ENCODE results near the gene VDAC2. TPM values are rescaled to one million over a fixed set of nuclear protein-coding genes. Genes with fewer than 3 reads are reported as not detected.

VDAC2 gene
- total and polyA plus RNA-seq, 10 of the 15 experiments (the other 5 are each of a cell fraction or from before 2014, with no cell fraction given): 73.4 to 294 (median 146) TPM

GRCh38 chr10:75280236-75280635 is 69.6 kb downstream of the VDAC2 start (continued):
- TF ChIP-seq NFYA (IDR thresholded peaks at IDR 0.05; ENCODE audit: borderline replicate concordance, low read depth, low read length): no peak

Small RNA genes within 50 kb of the gene (small RNA-seq; reads per million reads assigned to genes)
- gene HMGA1P5 (not detected), gene RPL39P25 (not detected)

Other genes starting within 250 kb of the VDAC2 start
- gene SAMD8, start 99.1 kb upstream of the VDAC2 start, total RNA-seq (2014; rRNA removed): 9.4 and 11.9 TPM in 2 replicates
- 11.4 and 11.7 TPM in 2 replicates for gene SAMD8, start 99.1 kb upstream of the VDAC2 start, total RNA-seq (2014; rRNA removed; fragmentation: Illumina TruSeq; extraction: Trizol)
- 9.8 and 11.9 TPM in 2 replicates for gene SAMD8, start 99.1 kb upstream of the VDAC2 start, total RNA-seq (2021)
- 26.0 and 32.2 TPM in 2 replicates for gene SAMD8, start 99.1 kb upstream of the VDAC2 start, polyA plus RNA-seq (2011; rRNA removed)
- gene SAMD8, start 99.1 kb upstream of the VDAC2 start, polyA plus RNA-seq (2014; fragmentation: Illumina TruSeq; extraction: Trizol): 9.1 and 11.4 TPM in 2 replicates
- gene SAMD8, start 99.1 kb upstream of the VDAC2 start, polyA plus RNA-seq (2014; fragmentation: Nextera tagmentation; extraction: Ambion mirVana): 1 to 10 TPM; 2.8 to 3.5 TPM
- 6.0 and 8.0 TPM in 2 replicates for gene SAMD8, start 99.1 kb upstream of the VDAC2 start, polyA plus RNA-seq (2014; rRNA removed)
- 10 to 100 TPM in 1 of 2 experiments, 1 to 10 TPM in 1; 9.3 to 11.4 TPM for gene SAMD8, start 99.1 kb upstream of the VDAC2 start, polyA plus RNA-seq (2016; fragmentation: Nextera tagmentation; extraction: Ambion mirVana)
- 41.0 and 64.3 TPM in 2 replicates for gene COMTD1, start 25.2 kb downstream of the VDAC2 start, total RNA-seq (2014; rRNA removed)
- 4.4 and 6.4 TPM in 2 replicates for gene COMTD1, start 25.2 kb downstream of the VDAC2 start, total RNA-seq (2014; rRNA removed; fragmentation: Illumina TruSeq; extraction: Trizol)
- gene COMTD1, start 25.2 kb downstream of the VDAC2 start, total RNA-seq (2021): 43.2 and 46.3 TPM in 2 replicates
- 3.4 and 8.5 TPM in 2 replicates for gene COMTD1, start 25.2 kb downstream of the VDAC2 start, polyA plus RNA-seq (2011; rRNA removed)
- gene COMTD1, start 25.2 kb downstream of the VDAC2 start, polyA plus RNA-seq (2014; fragmentation: Illumina TruSeq; extraction: Trizol): 2.5 TPM in 1 of 2 replicates, not detected in the other
- 1 to 10 TPM in 1 of 2 experiments, under 1 TPM in 1; 0.39 to 3.4 TPM for gene COMTD1, start 25.2 kb downstream of the VDAC2 start, polyA plus RNA-seq (2014; fragmentation: Nextera tagmentation; extraction: Ambion mirVana)
- 51.8 and 55.0 TPM in 2 replicates for gene COMTD1, start 25.2 kb downstream of the VDAC2 start, polyA plus RNA-seq (2014; rRNA removed)
- gene COMTD1, start 25.2 kb downstream of the VDAC2 start, polyA plus RNA-seq (2016; fragmentation: Nextera tagmentation; extraction: Ambion mirVana): 10 to 100 TPM; 43.5 to 47.1 TPM
- 0.11 TPM in 1 of 2 replicates, not detected in the other for gene ZNF503, start 191.0 kb downstream of the VDAC2 start, total RNA-seq (2014; rRNA removed)
- gene ZNF503, start 191.0 kb downstream of the VDAC2 start, total RNA-seq (2014; rRNA removed; fragmentation: Illumina TruSeq; extraction: Trizol): 0.09 TPM in 1 of 2 replicates, not detected in the other
- gene ZNF503, start 191.0 kb downstream of the VDAC2 start, total RNA-seq (2021): 0.85 and 1.1 TPM in 2 replicates
- 0.04 and 0.10 TPM in 2 replicates for gene ZNF503, start 191.0 kb downstream of the VDAC2 start, polyA plus RNA-seq (2011; rRNA removed)
- gene ZNF503, start 191.0 kb downstream of the VDAC2 start, polyA plus RNA-seq (2014; fragmentation: Illumina TruSeq; extraction: Trizol): 0.07 TPM in 1 of 2 replicates, not detected in the other
- under 1 TPM; 0.05 to 0.11 TPM for gene ZNF503, start 191.0 kb downstream of the VDAC2 start, polyA plus RNA-seq (2014; fragmentation: Nextera tagmentation; extraction: Ambion mirVana)
- gene ZNF503, start 191.0 kb downstream of the VDAC2 start, polyA plus RNA-seq (2014; rRNA removed): 0.27 and 0.42 TPM in 2 replicates
- under 1 TPM; 0.17 to 0.26 TPM for gene ZNF503, start 191.0 kb downstream of the VDAC2 start, polyA plus RNA-seq (2016; fragmentation: Nextera tagmentation; extraction: Ambion mirVana)
- gene LRMDA, start 220.8 kb downstream of the VDAC2 start, total RNA-seq (2014; rRNA removed): 1.3 TPM in 1 of 2 replicates, not detected in the other
- 0.45 and 0.83 TPM in 2 replicates for gene LRMDA, start 220.8 kb downstream of the VDAC2 start, total RNA-seq (2014; rRNA removed; fragmentation: Illumina TruSeq; extraction: Trizol)
- gene LRMDA, start 220.8 kb downstream of the VDAC2 start, total RNA-seq (2021): not detected in 2 replicates
- gene LRMDA, start 220.8 kb downstream of the VDAC2 start, polyA plus RNA-seq (2011; rRNA removed): 0.54 TPM in 1 of 2 replicates, not detected in the other
- gene LRMDA, start 220.8 kb downstream of the VDAC2 start, polyA plus RNA-seq (2014; fragmentation: Illumina TruSeq; extraction: Trizol): 0.26 and 0.87 TPM in 2 replicates
- under 1 TPM in 1 of 2 experiments, not detected in 1; 0.07 TPM for gene LRMDA, start 220.8 kb downstream of the VDAC2 start, polyA plus RNA-seq (2014; fragmentation: Nextera tagmentation; extraction: Ambion mirVana)
- gene LRMDA, start 220.8 kb downstream of the VDAC2 start, polyA plus RNA-seq (2014; rRNA removed): 0.13 and 0.22 TPM in 2 replicates
- gene LRMDA, start 220.8 kb downstream of the VDAC2 start, polyA plus RNA-seq (2016; fragmentation: Nextera tagmentation; extraction: Ambion mirVana): under 1 TPM in 1 of 2 experiments, not detected in 1; 0.32 TPM